ENCODE measurements around the gene MSANTD2.

Gene MSANTD2

DNA sequence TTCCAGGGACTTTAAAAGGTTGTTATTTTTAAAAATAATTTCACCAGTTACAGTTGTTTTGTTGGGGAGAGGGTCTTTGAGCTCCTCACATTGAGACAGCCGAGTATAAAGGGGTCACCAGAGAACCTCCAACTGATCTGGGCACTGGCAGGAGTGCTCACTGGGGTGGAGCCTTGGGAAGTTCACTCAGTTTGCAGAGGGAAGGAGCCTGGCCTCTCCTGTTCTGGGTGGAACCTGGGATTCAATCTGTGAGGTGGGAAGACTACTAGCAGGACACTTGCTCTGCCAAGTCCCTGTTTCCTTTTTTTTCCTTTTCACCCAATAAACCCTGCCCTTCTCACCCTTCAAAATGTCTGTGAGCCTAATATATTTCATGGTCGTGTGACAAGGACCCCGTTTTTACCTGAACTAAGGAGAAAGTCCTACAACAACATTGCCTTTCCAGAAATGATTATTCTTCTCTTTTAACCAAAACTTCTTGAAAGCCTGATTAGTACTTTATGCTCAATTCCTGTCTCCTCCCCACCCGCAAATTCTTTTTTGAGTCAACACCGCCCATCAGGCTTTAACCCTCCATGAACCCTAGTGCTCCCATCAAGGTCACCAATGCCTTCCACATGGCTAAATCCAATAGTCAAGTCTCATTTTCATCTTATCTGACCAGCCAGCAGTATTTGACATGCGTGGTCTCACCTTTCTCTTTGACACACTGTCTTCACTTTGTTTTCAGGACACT is 22.0 kb upstream of the MSANTD2 start:
- no peak for DNase-seq (ENCODE audit: low read depth in 2 of 3, low spot score in 1 of 3)

GRCh38 chr11:124817036-124817435 is 16.8 kb upstream of the MSANTD2 start:
- no peak for DNase-seq (ENCODE audit: low read depth in 2 of 3, low spot score in 1 of 3)

DNA sequence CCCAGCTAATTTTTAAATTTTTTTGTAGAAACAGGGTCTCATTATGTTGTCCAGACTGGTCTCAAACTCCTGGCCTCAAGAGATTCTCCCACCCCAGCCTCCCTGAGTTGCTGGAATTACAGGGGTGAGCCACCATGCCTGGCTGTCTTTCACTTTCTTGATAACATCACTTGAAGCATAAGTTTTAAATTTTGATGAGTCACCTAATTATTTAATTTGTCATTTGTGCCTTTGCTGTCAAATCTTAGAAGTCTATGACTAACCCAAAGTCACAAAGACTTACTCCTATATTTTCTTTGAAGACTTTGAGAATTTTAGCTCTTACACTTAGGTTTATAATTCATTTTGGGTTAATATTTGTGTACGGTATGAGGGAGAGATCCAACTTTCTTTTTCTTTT is 14.5 kb upstream of the MSANTD2 start:
- DNase-seq (ENCODE audit: low read depth in 2 of 3, low spot score in 1 of 3): no peak

DNA sequence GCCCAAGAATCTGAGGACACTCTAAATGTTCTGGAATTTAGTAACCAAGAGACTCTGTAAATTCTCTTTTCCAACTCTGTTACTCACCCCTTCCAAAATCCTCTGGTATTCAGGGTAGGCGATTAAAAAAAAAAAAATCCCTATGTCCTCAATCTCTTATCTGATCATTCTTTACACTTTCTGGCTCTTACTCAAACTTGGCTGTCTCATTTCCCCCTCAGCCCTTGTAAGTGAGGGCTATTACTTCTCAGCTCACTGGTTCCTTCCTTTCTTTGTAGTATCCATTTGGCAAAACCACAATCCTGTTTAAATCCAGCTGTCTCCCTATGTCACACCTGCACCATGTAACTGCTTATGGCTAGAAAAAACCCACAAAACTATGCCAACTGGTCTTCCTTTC is 12.7 kb upstream of the MSANTD2 start:
- no peak for DNase-seq (ENCODE audit: low read depth in 2 of 3, low spot score in 1 of 3)

DNA sequence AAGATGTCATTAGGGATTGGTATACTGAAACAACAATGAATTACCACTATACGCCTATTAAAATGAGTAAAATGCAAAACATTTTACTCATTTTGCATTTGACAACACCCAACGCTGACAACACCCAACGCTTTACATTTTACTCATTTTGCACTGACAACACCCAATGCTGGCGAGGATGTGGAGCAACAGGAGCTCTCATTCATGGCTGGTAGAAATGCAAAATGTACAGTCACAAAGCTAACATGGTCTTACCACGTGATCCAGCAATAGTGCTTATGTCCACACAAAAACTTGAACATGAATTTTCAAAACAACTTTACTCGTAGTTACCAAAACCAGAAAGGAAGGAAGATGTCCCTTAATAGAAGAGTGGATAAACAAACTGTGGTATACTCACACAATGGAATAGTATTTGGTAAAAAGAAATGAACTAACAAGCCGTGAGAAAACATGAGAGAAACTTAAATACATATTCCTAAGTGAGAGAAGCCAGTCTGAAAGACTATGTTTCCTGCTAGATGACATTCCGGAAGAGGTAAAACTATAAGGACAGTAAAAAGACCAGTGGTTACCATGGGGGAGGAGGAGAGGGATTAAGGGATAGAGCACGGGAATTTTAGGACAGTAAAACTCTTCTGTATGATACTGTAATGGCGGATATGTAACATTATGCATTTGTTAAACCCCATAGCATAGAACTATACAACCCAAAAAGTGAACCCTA is 11.4 kb upstream of the MSANTD2 start:
- no peak for DNase-seq (ENCODE audit: low read depth in 2 of 3, low spot score in 1 of 3)

- DNase-seq (ENCODE audit: low read depth in 2 of 3, low spot score in 1 of 3): no peak
These were observed 7.6 kb upstream of the MSANTD2 start for GRCh38 chr11:124807660-124808270.

DNA sequence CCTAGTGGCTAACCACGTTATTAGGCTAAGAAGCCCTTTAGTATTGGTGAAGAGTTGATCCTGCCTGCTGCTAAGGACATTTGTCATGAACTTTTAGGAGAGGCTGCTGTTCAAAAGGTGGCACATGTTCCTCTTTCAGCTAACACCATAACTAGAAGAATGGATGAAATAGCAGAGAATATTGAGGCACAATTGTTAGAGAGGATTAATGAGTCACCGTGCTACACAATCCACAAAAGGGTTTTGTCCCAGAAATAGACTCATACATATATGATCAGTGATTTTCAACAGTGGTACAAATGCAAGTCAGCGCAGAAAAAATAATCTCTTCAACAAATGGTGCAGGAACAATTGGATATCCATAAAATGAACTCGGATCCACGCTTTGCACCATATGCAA is 7.0 kb upstream of the MSANTD2 start:
- no peak for DNase-seq (ENCODE audit: low read depth in 2 of 3, low spot score in 1 of 3)

- no peak for DNase-seq (ENCODE audit: low read depth in 2 of 3, low spot score in 1 of 3)
These were observed 4.7 kb upstream of the MSANTD2 start for GRCh38 chr11:124804884-124805283.

DNA sequence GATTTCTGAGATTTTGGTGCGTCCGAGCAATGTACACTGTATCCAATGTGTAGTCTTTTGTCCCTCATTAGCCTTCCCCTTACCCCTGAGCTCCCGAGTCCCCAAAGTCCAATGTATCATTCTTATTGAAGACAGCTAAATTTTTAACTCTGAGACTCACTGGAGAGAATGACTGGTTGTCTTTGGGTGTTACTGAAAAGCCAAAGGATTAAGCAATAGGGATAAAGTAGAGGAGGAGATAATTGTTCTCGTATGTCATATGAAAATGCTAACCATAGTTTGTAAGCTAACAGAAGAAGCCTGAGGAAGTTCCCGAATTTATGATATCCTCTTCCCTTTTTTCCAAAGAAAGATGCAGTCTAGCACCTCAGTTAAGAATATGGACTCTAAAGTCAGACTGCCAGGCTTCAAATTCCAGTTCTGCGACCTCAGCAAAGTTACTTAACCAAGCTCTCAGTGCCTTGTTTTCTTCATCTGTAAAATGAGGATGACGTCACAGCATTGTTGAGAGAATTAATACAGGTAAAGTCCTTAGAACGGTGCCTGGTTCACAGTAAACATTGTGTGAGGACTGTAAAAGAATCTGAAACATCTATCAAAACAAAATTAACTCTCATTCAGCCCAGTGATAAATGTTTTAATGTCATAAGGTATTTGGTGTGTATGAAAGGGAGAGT is 1.6 kb upstream of the MSANTD2 start:
- no peak for DNase-seq (ENCODE audit: low read depth in 2 of 3, low spot score in 1 of 3)

DNA sequence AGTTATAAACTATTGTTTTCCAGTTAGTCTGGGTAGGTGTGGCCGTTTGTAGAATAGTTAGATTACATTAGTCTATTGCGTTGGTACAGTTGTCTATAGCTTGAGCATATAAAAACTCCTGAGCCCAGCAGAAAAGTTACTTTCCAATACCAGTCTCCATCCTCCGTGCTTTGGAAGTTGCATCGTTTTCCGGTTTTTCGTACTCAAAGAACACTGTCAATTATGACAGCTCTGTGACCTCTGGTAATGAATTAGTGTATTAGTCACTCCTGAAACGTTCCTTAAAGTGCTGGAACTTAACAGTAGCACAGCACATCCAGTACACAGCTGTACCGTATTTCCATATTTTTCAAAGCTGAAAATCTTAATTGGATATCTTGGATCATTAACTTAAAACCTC is 808 bp upstream of the MSANTD2 start:
- DNase-seq (ENCODE audit: low read depth in 2 of 3, low spot score in 1 of 3): peak in 1 of 3 donors; percentile 5

GRCh38 chr11:124799348-124800225 is 619 bp downstream of the MSANTD2 start:
- peak; percentile 5 to 24 (median 10) for DNase-seq (ENCODE audit: low read depth in 2 of 3, low spot score in 1 of 3)

- no peak for DNase-seq (ENCODE audit: low read depth in 2 of 3, low spot score in 1 of 3)
These were observed 1.2 kb downstream of the MSANTD2 start for GRCh38 chr11:124798991-124799347.

- DNase-seq (ENCODE audit: low read depth in 2 of 3, low spot score in 1 of 3): no peak
These were observed 3.9 kb downstream of the MSANTD2 start for GRCh38 chr11:124796312-124796711.

- DNase-seq (ENCODE audit: low read depth in 2 of 3, low spot score in 1 of 3): peak in 1 of 3 donors; percentile 8
These were observed 6.5 kb downstream of the MSANTD2 start for GRCh38 chr11:124793466-124794278.

DNA sequence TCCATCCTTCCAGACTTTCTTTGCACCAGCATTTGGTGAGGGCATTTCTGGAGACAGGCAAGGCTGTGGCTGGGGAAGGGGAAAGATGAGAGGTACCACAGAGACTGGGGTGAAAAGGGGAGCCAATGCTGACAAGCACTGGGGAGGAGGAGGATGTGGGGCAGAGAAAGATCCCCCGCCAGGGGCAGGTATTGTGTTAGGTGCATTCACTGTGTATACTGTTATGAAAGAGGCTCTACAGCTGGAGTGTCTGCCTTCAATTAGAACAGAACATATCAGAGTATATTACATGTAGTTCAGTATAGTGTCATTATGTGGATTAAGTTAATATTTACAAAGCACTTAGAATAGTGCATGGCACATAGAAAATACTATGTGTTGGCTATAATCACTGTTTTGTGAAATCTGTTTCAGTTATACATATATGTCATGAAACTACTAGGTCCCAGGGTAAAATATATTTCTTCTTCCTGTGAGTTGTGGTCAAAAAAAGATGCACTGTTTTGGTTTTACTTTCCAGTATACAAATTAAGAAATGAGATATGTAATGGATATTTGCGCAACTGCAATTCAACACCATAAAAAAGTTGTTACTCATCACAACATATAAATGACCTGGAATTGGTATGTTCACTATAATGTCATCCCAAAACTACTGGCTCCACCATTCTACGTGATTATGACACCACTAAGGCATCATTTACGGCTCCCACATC is 8.4 kb downstream of the MSANTD2 start:
- DNase-seq (ENCODE audit: low read depth in 2 of 3, low spot score in 1 of 3): no peak

DNA sequence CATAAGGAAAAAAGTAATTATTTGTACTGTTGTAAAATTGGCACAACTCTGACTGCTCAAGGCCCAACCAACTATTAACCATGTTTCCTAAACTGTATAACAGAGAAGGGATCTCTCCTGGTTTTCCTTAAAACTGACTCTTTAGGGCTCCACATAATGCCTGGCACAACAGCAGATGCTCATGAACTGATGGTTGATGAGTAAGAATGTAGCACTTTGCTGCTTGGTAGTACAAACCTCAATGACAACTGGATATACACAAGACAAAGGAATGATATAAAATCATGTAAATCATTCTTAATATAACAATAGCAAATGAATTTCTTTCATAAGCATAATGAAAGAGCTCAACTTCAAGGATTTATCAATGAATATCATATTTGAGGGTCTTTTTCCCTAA is 11.7 kb downstream of the MSANTD2 start:
- DNase-seq (ENCODE audit: low read depth in 2 of 3, low spot score in 1 of 3): no peak

DNA sequence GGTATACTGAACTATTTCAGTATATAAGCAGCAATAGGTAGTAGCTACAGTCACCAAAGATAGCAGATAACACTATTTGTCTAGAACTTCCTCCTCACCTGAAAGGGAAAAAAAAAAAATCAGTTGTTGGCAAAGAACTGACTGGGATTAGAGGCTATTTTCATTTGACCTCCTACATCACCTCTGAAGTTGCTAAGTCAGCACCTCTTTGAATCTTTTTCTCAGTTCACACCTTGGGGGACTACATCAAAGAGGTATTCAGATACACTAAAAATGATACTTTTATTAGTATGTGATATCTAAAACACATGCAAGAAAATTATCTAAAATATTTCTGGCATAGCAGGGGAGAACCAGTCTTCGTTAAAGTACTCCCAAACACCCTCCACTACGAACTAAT is 16.2 kb downstream of the MSANTD2 start:
- DNase-seq (ENCODE audit: low read depth in 2 of 3, low spot score in 1 of 3): no peak

DNA sequence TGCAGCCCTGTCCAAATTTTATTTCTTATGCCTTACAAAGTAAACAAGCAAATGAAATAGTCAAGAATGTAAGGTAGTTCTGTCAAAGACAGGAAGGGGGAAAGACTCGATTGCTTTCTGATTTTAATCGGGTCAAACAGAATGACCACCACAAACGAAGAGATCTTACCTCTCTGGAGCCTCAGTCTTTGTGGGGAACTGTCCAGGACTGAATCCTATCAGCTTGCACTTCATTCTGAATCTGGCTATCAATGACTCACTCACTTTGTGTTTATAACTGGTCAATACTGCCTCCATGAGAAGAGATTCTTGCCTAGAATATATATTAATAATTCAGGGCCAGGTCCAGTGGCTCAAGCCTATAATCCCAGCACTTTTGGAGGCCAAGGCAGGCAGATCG is 17.2 kb downstream of the MSANTD2 start:
- DNase-seq (ENCODE audit: low read depth in 2 of 3, low spot score in 1 of 3): no peak

GRCh38 chr11:124779568-124779967 is 20.6 kb downstream of the MSANTD2 start:
- no peak for DNase-seq (ENCODE audit: low read depth in 2 of 3, low spot score in 1 of 3)

All from stimulated activated CD4-positive, alpha-beta T cell treated with anti-CD3 and anti-CD28 coated beads, Interleukin-12 subunit alpha, Interleukin-12 subunit beta, amount 100 ng/mL, for 48 hours (primary cell).